ENCODE data around the gene EIF4E1B.

EIF4E1B gene

DNA sequence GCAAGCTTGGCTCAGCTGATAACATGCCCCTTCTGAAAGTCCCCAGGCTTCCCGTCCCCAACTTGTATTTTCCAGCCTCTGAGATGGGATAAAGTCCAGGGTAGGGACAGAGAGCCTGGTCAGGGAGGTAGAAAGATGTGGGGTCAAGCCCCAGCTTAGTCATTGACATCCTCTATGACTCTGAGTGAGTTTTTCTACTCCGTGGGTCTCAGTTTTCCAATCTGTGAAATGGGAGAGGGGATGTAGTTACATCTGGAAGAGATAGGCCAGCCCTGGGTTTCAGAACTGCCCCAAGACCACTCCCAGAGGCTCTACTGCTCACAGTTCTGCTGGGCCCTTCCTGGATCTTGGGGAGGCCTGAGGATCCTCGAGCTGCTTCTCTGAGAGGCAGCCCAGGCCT, 23.6 kb upstream of the EIF4E1B start:
- no peak for FAIRE-seq

DNA sequence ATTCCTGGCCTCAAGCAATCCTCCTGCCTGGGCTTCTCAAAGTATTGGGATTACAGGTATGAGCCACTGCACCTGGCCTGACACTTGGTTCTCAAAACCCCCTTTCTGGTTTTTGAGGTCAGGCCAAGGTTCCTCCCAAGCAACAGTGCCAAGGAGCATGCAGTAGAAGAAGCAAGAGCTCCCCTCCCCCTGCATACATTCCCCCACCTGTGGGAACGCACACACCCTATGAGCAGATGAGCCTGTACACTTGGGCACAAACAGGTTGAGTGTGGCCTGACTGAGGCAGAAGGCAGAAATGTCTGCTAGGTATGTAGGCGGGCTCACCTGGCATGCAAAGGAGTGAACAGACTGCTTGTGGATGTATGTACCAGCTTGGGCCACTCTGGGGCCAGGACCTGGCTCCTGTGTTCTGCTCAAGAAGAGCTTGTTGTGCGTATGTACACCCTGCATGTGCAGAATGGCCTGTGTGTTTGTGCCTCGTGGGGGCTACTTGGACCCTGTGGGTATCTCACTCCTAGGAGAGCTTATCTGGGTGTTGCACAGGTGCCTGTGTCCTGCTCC, 22.3 kb upstream of the EIF4E1B start:
- FAIRE-seq, result no peak

DNA sequence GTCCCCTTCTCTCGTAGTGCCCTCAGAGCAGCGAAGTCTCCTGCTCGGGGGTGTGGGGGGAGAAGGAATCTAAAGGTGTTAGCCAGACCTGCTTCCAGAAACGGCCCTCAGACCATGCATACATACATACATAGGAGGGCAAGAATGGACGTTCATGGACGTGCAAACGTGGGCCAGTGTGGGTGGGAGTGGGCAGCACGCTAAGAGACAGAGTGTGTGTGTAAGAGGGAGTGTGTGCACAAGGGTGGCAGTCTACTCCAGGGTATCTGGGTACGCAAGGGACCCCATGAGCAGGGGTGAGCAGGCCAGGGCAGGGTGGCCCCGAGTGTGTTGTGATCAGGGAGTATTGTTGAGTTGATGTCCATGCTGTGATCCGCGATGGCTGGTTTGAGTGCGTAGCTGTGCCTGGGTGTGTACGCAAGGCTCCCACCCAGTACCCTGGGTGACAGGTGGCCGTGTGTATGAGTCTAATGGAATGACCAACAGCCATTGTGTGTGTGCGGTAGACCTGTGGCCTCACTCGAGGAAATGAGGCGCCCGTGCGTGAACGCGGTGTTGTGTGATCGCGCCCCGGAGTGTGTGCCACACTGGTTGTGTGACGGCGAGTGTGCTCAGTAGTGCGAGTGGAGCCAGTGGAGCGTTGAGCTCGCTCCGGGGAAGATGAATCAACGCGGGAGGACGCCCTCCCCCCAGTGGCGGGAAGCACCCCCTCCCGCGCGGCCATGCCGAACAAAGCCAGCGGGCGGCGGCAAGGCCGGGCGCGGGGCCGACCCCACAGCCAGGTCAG, 21.3 kb upstream of the EIF4E1B start:
- FAIRE-seq, result no peak

DNA sequence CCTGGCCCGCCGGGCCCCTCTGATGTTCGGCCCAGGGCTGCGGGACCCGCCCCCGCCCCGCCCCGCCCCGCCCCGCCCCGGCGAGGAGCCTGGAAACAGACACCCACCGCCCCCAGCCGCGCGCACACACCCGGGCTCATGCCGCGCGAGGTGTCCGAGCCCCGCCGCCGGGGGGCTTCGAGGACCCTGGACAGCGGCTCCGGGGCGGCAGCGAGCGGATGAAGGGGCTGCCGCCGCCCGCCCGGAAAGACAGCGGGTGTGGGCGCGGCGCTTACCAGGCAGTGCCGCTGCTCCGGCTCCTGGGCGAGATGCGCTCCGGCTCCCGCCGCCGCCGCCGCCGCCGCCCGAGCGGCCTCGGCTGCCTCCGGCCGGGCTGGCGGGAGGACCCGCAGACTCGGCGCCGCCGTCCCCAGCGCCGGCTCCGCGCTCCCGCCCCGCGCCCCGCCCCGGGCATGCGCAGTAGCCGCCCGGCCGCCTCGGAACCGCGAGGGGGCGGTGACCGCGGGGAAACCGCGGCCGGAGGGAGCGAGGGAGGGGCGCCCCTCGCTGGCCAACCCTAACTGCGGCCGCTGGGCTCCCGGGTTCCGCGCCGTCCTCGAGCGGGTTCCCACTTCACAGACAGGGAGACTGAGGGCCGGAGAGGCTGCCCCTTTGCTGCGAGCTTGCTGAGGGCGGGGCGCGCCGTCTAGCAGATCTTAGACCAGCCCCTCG, 20.6 kb upstream of the EIF4E1B start, which contains the start of gene GPRIN1:
GPRIN1 (minus strand) TSS at position 433 of the 711 bp plus-strand sequence. CDS start 10,322 bp downstream, outside the sequence.
- FAIRE-seq, result no peak

DNA sequence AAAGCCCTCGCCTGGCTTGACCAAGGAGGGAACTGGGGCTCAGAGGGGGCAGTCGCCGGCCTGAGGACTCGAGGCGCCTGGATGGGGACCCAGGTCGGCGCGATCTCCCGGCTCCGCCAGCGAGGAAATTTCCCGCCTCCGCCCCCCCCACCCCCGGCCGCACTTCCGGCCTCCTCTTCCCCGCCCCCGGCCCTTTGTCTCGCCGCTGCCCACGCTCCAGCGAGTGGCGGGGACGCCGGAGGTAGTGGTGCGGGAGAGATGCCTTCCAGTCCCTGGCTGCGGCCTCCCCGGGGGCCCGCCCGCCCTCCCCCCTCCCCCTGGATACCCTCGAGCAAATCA, 20.1 kb upstream of the EIF4E1B start:
- no peak for FAIRE-seq

DNA sequence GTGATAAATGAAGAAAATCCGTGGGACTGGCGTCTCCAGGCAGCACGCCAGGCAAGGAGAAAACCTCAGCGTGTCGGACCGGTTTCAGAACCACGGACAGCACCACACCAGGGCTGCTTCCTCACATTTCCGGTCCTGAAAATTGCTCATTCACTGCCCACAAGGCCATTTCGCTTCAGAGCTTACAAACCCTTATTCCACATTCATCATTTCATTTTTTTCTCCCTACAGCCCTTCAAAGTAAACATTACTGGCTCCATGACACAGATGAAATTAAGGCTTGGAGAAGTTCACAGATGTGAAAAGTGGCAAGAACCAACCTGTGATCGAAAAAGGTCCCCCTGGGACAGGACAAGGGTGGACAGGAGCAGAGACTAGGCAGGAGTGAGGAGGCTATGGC, 19.0 kb upstream of the EIF4E1B start:
- no peak for FAIRE-seq

DNA sequence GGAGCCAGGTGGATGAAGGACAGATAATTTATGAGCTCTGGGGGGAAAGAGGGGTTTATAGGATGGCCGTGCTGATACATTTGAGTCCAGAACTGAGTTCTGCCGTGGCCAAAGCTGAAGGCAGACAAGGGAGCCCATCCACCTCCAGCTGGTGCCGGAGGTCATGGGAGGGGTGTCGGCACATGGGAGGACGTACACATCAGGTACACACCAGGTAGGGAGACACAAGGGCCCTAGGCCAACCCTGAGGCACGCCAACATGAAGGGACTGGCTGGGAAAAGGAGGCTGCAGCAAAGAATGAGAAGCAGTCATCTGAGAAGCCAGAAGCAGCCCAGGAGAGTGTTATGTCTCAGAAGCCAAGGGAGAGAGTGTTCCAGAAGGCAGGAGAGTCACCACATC, 18.5 kb upstream of the EIF4E1B start:
- FAIRE-seq, result no peak

DNA sequence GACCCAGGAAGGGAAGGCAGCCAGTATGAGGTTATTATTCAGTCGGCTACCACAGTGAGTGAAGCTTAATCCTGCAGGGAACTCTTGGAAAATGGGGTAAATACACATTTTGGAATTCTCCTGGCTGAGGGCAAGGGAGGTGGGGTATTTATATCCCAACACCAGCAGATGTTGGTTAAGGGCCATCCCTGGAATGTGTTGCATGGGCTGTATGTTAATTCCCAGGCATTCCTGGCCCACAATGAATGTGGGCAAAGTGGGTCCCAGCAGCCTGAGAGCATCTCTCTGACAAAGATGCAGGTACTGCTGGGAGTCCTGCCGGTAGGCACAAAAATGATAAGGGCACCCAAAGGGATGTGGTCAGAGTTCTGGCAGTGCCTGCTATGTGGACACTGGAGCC, 17.6 kb upstream of the EIF4E1B start:
- no peak for FAIRE-seq

DNA sequence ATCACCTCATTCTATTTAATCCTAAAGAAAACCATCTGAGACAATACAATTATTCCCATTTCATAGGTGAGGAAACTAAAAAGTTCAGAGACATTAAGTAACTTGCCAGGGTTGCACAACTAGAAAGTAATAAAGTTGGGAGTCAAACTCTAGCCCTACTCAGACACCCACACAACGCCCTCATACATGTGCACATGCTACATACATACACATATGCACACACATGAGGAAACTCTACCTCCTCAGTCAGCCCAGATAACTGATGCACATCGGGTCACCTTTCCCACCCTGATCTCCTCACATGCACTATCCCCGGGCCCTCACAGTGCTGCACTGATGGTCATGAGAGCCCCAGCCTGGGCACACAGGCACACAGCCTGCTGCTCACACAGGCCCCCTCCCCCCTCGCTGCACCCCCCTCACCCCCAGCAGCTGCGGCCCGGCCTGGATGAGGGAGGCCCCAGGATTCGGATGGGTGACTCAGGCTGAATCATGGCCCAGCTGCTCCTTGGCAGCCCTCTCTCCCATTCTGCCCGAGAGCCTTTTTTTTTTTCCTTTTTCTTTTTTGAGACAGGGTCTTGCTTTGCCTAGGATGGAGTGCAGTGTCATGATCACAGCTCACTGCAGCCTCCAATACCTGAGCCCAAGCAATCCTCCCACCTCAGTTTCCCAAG, 15.5 kb upstream of the EIF4E1B start:
- FAIRE-seq, result no peak

DNA sequence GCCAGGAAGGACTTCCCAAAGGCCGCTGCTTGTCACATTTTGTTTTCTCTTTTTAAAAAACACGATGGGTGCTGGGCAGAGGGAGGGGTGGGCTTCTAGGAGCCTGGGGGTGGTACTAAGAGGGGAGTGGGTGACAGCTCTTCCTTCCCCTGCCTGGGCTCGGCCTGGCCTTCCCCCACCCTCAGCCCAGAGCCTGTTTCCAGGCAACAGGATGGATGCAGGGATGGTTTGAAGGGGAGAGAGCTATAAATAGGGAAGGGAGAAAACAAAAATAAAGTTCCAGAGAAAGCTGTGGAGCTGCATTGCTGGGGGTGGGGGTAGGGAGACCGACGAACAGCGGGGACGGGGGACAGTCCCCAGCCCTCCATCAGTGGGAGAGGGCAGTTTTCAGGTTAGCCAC, 14.0 kb upstream of the EIF4E1B start:
- no peak for FAIRE-seq

DNA sequence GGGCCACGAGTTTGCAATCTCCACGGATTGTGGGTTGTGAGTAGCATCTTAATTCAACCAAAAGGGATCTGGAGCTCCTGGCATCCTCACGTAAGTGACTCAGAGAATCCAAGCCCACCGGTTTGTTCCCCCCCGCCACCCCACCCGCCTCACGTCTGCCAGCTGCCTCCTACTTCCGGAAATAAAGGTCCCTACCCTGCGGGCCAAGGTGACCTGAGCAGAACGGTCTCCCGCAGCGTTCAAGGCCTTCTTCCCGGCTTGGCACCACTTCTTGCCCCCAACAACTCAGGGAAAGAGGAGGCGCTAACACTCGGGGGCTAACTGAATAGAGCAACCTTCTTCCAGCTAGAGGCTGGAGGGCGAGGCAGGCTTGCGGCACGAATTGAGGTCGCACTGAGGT, 11.7 kb upstream of the EIF4E1B start:
- no peak for FAIRE-seq

DNA sequence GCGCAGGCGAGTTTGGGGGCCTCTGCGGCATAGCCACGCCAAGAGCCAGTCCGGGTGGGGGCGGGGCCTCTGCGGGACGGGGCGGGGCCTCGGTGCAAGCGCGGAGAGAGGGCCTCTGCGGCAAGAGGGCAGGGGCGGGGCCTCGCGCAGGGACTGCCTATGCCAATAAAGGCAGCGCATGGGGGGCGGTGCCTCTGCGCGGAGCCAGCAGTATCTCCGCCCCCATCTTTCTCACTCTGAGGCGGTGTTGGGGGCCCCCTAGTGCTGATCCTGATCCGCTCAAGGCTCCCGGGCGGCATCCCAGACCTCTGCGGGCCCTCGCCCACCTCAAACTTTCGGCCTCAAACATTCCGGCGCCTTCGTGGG, 11.3 kb upstream of the EIF4E1B start:
- no peak for FAIRE-seq

DNA sequence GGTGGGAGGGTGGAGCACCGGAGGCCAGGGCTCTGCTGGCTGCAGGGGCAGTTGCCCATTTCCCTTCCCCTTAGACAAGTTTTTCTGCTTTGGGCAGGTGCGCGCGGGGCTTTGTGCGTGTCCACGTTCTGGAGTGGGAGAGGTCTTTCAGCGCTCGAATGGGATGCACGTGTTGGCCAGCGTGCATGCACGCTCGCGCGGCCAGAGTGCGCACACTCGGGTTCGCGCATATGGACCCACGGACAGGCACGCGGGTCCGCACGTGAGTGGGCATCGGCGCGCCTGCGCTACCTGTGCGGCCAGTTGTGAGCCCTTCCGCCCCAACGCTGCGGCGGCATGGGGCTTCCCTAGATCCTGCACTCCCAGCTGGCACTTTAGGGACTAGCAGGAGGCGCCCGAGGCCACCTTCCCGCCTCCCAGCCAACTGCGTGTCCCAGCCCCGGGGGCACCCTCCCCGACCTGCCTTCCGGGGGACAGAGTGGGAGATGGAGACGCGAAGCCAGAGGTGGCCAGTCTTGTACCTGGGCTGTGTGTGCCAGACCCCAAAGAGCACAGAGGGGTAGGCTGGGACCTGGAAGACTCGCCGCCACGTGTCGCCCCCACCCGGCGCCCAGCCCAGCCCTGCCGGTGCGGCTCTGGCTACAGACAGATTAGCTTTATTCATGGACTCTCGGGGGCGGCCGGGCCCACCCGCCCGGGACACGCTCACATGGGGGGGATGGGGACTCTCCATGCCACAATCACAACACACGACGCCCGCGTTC, 10.7 kb upstream of the EIF4E1B start:
- FAIRE-seq, result no peak

DNA sequence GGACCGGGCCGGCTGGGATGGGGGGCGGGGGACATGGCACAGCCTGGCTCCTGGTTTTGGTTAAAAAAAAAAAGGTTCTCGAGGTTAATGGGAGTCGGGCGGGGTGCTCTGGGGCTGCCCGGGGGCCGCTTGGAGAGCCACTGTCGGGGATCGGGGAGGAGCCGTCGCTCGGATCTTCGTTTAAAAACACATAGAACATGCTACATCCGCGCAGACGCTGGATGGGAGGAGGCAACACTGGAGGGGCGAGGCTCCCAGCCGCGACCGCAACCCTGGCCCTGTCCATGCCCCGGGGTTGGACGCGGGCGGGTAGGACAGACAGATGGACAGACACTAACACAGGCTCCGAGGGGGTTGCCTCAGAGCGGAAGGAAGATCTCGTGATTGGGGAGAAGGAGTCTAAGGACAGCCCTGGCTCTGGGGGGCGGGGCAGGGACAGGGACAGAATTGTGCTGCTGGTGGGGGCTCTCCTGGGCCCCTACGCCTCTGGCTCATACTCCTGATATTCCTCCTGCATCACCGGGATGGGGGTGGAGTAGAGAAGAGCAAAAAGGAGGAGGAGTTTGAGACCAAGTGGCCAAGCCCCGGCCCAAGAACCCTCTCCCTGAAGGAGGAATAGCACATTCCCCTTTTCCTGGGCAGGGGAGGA, 10.0 kb upstream of the EIF4E1B start:
- FAIRE-seq, result no peak

DNA sequence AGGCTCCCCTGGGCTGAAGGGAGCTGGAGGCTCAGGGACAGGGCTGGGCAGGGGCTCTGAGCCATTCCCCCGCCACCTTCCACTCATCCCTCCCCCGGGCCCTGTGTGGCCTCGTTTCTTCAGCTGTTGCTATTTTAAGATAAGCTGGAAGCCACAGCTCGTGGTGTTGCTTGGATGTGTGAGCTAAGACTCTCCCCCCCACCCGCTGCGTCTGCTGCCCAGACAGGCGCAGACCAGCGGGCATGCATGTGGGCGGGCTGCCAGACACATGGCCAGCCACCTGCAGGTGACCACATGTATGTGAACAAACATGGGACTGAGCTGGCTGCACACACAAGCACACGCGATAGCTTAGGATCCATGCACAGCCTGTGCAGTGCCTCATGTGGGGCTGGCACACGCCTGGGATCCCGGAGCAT, 8.8 kb upstream of the EIF4E1B start:
- FAIRE-seq, result no peak

DNA sequence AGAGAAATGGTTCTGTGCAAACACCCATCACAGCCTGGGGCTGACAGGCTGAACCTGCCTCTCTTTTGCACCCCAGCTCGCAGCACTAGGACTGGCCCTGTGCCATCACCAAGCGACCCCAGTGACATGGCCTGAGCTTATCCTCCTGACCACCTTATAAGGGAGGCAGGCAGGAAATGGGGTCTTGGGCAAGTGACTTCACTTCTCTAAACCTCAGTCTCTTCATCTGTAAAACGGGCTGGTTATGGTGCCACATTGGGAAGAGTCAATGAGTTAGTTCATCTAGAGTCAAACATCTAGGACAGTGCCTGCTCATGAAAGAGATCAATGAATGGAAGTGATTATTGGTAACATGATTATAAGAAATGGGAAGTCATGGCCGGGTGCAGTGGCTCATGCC, 6.3 kb upstream of the EIF4E1B start:
- no peak for FAIRE-seq

DNA sequence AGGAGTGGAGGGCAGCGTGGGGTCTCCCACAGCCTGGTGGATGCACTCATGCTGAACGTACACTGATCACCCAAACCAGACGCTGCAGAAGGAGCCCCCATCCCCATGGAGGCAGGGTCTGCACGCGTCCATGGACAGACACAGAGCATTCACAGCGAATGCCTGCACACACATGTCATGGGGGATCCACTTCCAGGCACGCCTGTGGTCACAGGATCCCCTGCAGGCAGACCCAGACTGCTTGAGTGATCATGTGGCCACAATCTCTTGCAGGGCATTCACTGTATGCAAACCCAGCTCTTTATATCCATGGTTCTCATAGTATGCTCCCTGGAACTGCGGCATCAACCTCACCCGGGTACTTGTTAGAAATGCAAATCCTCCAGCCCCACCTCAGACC, 5.5 kb upstream of the EIF4E1B start:
- no peak for FAIRE-seq

DNA sequence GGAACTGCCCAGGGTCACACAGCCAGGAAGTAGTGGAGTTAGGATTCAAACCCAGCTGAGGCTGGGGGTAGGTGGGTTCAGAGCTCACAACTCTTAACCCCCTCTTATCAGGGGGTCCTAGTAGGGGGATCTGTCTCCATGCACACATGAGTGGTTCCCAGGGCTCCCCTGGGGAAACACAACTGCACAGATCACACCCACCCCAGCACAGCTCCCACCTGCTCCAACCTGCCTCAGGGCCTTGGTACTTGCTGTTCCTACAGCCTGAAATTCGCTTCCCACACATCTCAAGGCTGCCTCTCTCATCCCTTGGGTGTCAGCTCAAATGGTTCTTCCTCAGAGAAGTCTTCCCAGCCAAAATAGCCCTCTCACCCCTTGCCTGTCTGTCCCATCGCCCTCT, 5.0 kb upstream of the EIF4E1B start:
- no peak for FAIRE-seq

DNA sequence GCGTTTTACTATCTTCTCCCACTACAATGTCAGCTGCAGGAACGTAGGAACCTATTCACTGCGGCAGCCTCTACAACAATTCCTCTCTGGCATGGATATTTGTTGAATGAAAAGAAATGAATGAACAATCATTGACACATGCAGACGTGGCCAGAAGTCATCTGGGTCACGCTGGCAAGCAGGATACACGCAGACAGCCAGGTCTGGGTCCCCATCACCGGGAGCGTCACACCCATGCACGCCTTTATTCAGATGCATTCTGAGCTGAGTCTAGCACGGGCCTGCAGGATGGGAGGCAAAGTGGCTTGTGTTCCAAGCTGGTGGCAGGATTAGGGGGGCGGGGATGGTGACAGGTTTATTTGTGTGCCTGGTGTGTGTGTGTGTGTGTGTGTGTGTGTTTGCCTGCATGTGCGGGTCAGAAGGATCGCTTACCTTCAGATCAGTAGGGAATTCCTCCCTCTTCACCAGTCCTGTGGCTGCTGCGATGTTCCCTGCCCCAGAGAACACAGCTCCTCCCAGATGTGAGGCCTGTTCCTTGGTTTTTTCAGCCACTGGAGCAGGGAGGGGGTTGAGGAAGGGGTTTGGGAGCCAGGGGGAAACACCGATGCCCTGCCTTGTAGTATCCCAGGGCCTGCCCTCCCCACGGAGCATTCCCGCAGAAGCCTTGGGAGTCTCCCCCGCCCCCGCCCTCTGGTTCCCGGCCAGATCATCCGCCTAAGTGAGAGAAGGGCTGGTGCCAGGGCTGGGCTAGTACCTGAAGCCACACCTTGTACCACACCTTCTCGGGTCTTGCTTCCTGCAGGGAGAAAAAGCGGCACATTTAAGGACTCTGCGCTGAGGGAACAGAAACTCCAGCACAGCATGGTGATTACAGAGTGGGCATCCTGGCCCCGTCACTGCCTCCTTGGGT, 4.3 kb upstream of the EIF4E1B start:
- FAIRE-seq, result no peak

DNA sequence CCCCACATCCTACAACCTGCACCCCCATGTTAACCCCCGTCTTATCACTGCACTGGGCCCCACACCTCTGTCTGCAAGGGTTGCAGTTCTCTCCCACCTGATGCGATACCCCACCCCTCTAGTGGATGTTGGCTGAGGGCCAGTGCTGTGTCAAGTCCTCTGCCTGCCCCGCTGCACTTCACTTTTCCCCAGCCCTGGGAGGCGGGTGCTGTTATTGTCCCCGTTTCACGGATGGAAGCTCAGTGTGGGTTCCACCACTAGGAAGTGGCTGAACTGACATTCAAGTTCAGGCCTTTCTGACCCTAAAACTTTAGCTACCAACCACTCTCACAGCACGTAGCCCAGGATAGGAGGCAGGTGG, 3.6 kb upstream of the EIF4E1B start:
- FAIRE-seq, result no peak

DNA sequence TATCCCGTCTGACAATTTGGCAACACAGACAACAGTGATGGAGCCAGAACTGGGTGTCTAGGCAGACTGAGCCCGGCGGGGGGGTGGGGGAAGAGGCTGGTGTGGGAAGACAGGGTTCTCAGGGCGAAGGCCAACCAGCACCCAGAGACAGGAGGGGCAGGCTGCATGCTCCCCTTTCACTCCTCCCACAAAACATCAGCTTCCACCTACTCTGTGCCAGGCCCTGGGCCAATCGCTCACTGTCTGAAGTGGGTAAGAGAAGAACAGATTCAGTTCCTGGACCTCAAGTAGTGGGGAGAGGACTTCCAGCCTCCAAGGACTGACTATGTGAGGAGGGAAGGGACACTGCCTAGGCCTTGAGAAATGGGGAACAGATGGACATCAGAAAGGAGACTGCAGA, 2.9 kb upstream of the EIF4E1B start:
- FAIRE-seq, result no peak
